Epidermal melanocyte (primary cell): ENCODE results near the gene SLC38A1.

Source experiments
- DNase-seq: peaks from one replicate; pipeline ENCODE4 v3.0.0; 2011; ENCODE audit warnings: low spot score; ENCODE audit not compliant: insufficient read length

Gene SLC38A1

DNA sequence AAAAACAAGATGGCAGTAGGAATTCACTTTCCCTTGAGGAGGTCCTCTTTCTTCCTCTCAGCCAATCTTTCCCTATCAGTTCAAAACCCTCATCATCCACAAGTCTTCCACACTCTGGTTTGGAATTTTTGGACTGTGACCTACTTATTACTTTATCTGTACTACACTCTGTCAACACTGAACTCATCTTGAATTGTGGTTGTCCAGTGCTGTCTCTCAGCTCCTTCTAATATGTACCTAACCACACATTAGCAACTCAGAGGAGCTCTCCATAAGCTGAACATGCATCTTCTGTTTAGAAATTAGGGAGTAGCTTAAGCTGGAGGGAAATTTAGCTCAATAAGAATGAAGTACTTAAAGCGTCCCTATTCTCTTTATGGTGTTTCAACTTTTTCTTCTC lies 34.8 kb downstream of the SLC38A1 start:
- no peak for DNase-seq

DNA sequence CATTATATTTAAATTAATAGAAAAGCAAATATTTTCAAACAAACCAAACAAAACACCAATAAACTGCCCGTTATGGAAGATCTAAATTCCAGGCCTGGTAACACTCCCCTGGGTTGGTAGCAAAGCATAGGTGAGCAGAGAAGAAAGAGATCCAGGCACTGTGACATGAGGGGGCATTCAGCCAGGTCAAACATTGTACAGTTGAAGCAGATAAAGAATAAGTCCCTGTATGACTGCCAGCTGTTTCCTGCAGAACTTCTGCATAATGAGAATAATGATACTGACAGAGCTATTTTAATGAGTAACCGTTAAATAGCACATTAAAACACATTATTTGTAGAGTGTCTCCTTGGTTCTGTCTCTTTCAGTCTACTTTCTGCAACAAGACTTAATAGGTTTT lies 35.4 kb downstream of the SLC38A1 start:
- no peak for DNase-seq

DNA sequence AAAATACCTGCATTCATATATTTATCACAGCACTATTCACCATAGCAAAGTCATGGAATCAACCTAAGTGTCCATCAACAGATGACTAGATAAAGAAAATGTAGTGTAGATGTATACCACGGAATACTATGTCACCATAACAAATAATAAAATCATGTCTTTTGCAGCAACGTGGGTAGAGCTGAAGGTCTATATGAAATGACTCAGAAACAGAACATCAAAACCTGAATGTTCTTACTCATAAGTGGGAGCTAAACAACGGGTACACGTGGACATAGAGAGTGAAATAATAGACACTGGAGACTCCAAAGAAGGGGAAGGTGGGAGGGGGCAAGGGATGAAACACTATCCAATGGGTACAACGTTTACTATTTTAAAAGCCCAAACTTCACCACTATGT lies 37.9 kb downstream of the SLC38A1 start:
- no peak for DNase-seq

DNA sequence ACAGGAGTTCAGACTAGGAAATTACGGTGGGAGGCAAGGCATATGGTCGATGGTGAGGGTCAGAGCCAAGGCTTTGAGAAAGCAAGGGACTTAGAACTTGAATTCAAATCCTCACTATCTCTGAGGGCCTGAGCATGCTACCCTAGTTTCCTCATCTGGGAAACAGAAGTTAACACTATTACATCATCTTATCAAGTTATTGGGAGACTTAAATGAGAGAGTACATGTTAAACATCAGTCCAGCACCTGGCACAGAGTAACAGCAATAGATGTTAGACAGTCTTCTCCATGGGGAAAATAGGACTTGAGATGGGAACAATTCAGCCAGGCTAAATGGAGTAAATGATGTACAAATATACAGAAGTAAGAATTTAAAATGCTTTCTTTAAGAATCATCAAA lies 38.5 kb downstream of the SLC38A1 start:
- no peak for DNase-seq

DNA sequence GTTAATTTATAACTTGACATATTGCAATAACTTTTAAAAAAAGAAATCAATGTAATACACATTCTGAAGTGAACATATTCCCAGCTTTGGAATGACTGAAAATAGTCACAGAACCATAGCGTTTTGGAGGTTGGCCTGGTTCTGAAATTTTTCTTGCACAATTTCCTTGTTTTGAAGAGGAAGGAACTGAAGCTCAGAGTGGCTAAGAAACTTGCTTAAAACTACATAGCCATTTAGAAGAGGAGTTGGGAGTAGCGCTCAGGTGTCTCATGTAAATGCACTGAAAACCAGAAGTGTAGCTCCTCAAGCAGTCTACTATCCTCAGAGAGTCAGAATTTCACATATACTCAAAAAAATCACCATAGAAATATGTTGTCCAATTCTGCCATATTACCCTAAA lies 41.2 kb downstream of the SLC38A1 start:
- DNase-seq: no peak

DNA sequence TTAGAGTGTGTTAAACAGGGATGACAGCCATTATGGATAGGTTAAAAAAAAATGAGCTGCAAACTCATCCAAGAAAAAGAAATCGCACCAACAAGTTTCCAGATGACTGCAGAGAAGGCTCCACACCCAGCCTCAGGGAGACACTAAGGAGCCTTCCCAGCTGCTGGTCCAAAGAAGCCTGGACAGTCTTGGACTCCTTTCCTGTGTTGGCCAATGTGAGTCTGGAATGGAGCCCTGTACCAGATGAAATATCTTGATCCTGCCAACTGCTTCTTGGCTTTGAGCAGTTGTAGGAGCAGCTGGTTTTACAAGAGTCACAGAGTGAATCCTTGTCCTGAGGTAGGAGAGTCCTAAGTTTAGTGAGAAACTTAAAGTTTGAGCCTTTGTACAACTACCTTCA lies 44.5 kb downstream of the SLC38A1 start:
- DNase-seq: no peak

DNA sequence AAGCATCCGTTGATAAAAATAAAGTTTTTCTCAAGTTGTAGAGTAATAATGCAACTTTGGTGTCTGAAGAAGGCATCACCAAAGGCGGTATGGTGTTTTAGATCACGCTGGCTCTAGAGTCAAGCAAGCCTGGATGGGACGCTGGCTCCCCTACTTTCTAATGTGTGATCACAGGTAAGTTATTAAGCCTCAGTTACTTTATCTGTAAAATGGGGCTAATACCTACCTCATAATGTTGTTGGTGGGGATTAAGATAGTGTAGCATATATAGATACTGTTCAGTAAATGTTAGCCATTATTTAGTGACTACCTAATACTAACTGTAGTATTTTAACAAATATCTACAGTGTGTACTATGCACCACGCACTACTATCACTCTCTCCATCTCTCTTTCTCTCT lies 45.8 kb downstream of the SLC38A1 start:
- no peak for DNase-seq

DNA sequence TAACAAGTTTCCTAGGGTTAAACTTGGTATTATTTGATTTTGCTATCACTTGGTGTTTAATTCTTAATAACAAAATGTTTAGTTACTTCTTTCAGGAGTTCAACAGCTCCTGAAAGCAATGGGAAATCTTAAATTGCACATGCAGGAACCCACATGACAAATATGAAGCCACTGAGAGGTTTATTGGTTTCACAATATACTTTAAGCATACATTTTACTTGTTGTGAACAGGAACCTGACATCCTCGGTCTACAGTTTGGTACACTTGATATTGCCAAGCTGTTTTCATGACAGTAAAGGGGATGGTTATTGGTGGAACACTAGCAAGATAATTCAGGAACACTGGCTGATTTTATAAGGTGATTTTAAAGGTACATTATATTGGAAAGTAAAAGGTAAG lies 46.2 kb downstream of the SLC38A1 start:
- no peak for DNase-seq

DNA sequence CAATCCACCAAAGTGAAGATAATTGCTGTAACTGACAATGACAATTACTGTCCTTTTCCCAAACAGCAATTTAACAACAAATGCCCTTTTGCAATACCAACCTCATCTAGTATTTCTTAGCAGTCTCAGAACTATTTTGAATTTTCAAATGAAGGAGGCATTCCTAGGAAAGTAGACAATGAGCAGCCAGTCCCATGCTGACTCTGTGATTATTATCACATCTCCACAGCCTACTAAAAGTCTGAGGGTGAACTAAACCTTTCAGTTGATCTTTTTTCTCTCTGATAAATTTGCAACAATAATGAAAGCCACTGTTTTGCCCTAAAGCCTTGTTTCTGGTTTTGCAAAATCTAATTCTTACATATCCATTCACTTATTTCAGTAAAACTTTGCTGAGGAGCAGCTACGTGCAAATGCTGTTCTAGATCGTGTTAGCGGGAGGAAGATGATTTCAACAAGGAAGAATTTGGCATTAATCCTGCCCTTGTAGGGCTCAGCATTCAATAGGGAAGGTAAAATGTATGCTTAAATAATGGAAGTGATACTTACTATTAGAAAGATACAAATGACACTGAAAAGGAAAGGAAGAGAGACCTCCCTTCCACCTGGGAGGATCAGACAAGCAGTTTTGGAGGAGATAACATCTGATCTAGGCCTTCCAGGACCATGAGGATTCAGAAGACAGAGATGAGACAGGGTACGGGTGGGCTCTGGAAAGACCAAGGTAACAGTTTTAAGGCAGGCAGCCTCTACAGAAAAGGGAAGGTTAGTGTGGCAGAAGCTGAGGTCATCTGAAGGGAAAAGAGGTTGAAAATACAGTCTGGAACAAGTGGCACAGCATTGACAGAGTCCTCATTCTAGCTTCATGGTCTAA lies 47.4 kb downstream of the SLC38A1 start:
- no peak for DNase-seq

DNA sequence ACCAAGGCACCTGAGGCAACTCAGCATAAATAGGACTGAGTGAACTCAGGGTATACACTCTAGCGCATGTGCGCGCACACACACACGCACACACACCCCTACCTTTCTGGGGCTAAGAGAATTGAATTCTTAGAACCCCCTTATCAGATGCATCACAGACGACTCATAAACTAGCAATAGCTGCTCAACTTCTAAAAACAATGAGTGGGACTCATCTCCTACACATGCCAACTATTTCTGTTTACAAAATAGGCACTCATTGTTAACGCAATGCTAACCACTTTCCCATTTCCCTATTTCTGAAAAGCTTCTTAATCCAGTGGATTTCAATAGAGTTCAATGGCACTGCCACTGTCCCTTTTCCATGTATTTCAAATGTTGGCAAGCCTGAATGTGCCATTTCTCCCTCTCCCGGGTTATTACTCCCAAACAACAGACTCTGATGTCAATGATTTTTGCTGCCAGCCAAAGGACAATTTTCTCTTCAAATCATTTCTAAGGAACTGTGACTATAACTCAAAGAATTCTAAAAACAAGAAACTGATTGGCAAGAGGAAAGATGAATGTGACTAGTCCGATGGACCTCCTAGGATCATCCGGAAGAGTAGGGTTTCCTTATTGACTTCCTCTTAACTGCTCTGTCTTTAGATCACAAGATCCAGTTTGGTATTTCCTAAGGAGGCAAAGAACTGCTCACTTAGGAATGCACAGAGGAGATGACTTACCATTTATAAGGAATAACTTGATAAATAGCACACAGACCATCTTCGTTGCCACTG lies 48.8 kb downstream of the SLC38A1 start:
- no peak for DNase-seq

DNA sequence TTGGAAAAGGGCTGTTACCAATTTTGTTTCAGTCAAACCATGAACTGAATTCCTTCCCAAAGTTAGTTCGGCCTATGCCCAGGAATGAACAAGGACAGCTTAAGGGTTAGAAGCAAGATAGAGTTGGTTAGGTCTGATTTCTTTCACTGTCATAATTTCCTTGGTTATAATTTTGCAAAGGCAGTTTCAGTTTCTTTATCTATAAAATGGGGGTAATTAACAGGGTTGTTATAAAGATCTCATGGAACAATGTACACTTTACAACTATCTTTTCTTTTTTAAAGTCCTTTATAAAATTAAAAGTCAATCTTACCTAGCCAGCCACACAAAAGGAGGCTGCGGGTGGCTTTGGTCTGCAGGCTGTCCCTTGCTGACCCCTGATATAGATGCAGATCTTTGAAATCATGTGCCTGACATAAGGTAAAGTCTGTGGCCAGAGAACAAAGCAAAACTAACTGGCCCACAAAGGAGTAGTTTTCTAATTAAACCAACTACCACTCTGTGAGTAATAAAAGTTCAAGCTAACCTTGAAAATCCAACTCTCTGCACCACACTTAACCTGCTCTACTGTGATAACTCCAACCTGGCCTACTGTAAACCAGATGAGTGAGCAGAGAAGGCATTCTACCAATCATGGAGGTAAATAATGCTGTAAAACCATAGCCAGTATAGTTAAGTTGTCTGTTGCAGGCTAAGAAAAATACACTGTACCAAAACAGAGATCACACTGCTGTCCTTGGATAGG lies 49.5 kb downstream of the SLC38A1 start:
- DNase-seq: no peak

DNA sequence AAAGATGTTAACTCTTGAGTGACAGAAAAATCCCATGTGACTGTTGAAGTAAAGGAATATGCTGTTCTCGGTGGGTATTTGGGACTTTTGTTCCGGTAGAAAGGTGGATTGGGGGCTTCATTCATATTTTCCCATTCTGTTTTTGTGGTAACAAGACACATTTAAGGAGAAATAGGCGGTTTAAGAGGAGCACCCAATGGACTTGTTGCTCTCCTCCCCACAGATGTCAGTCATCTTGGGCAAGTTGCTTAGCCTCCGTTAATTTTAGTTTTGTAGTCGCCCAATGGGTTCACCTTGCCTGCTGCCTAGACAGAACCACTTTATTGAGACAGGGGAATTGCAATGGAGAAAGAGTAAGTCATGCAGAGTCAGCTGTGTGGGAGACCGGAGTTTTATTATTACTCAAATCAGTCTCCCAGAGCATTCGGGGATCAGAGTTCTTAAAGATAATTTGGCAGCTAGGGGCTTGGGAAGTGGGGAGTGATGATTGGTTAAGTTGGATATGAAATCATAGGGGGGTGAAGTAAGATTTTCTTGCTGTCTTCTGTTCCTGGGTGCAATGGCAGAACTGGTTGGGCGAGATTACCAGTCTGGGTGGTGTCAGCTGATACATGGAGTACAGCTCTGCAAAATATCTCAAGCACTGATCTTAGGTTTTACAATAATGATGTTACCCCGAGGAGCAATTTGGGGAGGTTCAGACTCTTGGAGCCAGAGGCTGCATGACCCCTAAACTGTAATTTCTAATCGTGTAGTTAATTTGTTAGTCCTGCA lies 50.3 kb downstream of the SLC38A1 start:
- DNase-seq: no peak

DNA sequence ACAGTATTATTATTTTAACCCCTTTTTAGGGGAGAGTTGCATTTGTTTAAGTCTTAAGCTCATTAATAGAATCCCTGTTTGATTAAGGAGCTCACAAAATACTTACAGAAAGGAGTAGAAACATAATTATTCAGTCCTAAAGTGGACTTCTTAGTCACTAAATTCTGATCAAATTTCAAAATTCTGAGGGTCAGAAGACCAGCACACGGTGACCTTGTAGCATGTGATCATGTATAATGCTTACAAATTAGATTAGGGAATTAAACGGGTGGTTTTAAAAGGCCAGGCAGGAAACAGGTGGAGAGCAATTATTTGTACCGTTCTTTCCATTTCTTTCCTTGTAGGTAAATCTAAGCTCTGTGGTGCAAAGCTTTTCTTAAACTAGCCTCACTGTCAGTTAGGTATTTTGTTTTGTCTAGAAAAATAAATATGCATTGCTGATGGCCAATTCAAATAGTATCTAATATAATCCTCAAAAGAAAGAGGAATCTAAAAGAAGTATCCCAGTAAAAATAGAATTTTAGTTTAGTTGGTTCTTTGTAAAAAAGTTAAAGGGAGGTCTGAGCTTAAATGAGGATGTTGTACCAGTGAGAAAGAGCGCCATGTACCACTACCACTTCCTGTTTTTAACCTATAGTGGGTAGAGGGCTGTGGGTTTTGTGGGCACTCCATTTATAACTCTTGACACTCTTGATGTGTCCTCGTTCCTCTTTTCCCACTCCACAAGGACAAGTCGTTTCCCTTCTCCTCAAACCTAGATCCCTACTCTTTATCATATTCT lies 51.1 kb downstream of the SLC38A1 start:
- no peak for DNase-seq

DNA sequence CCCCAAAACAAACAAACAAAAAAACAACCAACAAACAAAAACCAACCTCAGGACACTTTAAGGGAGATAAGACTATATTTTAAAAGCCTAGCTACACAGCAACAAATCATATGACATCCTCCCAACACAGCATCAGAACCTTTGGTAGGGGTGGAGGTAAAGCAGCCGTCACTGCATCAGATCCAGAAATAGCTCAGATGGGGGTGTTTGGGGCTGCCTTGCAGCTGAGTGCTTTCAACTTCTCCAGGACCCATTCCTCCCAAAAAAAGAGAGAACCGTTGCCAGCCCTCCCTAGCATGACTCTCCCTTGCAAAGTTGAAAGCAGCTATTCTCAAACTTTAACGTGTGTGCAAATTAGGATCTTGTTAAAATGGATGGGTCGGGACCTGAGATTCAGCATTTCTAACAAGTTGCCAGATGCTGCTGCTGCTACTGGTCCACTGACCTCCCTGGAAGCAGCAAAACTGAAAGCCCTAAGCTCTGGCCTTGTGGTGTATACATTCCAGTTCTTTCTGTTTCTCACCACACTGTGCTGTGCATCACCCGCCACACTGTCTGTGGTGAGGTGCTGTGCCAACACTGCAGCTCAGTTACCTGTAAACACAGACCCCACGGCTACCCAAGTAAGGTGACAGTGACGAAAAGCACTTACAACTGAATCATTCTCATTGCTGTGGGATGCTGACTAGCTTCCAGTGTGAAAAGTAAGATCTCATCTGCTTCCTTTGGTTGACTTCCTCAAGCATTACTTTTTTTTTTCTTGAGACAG lies 54.0 kb downstream of the SLC38A1 start:
- no peak for DNase-seq

DNA sequence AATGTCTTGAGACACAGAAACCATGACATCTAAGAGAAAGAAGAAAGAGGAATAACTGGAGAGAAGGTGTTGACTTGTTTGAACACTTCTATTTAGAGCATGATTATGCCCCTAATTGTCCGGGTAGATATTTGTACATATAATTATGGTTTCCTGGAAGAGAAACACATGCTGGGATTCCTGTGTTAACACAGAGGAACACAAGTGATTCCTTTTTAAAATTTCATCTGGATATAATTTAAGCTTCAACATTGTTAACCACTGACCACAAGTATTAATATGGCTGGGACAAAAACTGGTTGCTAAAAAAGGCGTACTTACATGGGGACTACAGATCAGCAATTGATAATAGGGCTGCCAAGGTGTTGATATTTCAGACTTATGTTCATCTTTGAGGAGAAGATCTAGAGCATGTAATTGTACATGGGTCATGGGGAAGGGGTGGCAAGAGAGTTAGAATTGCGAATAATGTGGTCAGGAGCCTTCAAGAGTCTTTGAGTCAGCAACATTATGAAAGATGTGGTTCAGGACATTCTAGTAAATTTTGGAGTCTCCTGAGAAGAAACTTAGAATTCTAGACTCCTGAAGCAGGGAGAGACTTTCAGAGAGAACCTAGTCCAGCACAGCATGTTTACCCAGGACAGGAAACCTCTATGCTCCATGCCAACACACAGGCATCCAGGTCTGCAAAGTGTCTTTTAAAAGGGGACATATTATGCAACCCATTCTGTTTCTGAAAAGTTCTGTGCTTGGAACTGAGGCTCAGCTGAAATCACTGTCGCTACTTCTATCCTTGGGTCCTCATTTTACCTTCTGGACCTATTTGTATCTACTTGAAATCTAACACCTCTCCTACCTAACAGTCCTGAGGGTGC lies 56.5 kb downstream of the SLC38A1 start:
- no peak for DNase-seq

DNA sequence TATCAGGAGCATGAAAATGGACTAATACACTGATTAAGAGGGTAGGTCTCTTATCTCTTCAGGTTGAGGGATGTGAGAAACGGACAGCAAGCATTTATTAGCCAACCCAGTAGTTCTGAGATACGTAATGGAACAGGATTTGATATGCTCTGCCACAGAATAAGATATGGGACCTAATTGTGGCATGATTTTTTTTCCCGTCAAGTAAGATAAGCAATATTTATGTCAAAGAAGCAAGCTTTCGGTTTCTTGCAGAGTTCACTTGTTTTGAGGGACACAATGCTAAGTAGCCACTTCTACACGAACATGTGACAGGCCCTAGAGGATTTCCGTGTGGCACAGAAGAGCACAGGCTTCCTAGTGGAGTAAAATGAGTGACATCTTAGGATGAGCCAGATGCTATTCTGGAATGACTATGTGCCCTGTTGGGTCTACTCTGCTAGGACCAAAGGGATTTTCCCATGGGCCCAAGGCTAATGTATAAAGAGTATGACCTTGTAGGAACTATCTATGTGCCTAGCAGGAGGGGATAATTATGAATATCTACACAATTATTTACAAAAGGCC lies 57.9 kb downstream of the SLC38A1 start:
- no peak for DNase-seq

DNA sequence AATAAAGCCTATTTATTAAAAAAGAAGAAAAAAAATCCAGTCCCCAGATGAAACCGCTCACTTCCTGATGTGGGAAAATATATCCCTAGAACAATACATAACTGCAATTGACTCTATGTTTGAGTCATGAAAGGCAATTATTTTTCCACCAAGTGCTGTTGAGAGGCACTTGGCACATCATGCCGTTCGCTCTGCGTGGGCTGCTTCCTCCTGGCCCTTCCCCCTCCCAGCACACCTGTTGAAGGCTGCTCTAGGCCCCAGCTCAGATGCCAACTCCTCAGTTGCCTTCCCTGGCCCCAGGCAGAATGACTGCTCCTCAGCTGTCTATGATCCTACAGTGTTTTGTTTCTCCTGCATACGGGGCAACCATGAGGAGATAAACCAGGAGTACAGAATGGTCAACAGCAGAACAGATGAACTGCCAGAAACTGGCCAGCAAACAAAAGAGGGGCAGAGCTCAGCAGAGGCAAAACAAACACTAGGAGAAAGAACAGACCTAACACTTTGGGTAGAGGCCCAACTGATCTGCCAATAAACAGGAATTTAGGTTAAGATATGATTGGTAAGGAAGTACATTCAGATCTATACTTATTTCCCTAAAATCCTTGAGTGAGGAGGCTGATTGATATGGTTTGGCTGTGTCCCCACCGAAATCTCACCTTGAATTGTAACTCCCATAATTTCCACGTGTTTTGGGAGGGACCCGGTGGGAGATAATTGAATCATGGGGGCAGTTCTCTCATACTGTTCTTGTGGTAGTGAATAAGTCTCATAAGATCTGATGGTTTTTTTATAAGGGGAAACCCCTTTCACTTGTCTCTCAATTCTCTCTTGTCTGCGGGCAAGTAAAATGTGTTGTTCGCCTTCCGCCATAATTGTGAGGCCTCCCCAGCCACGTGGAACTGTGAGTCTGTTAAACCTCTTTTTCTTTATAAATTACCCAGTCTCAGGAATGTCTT lies 58.6 kb downstream of the SLC38A1 start:
- no peak for DNase-seq
